Measurements from ENCODE around the gene EEF1A2.

The EEF1A2 gene

DNA sequence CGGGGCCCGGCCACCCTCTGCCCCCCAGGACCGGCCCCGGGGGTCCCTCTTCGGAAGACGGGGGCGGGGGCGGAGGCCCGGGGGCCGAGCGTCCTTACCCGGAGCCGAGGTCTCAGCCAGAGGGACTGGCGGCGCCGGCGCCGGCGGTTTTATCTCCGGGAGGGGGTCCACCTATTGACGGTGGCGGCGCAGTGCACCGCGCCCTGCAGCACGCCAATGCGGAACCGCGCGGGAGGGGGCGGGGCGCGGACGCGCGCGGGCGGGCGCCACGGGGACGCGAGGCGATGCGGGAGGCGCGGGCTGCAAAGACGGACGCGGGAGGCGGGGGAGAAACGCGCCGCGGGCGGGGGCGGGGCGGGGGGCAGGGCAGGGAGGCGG is at the start of gene EEF1A2:
Gene EEF1A2, minus strand, starts transcription at position 124 of the 378 bp plus-strand sequence. CDS start 1,320 bp downstream, outside the sequence.
- DNase-seq (ENCODE audit: low spot score) = peak; percentile 45

DNA sequence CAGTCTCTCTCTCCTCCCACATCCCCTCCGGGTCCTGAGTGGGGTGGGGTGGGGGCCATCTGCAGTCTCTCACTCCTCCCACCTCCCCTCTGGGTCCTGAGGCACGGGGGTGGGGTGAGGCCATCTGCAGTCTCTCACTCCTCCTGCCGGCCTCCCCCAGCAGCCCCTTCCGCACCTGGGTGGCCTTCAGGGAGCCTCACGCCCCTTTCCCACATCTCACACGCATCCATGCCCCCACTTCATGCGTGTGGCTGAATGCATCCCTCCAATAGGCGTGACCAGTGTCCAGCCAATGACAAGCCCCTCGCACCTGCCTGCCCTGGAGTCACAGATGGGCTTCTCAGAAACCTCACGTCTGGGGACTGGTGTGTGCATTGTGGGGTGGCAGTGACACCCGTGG is 49.7 kb upstream of the EEF1A2 start:
- DNase-seq (ENCODE audit: low spot score) = no peak

- DNase-seq (ENCODE audit: low spot score) = no peak
Measured at GRCh38 chr20:63547725-63548480, 49.0 kb upstream of the EEF1A2 start, which contains the start of gene SRMS. SRMS (minus strand) TSS chr20:63547749; CDS start chr20:63547463, 286 bp downstream.

DNA sequence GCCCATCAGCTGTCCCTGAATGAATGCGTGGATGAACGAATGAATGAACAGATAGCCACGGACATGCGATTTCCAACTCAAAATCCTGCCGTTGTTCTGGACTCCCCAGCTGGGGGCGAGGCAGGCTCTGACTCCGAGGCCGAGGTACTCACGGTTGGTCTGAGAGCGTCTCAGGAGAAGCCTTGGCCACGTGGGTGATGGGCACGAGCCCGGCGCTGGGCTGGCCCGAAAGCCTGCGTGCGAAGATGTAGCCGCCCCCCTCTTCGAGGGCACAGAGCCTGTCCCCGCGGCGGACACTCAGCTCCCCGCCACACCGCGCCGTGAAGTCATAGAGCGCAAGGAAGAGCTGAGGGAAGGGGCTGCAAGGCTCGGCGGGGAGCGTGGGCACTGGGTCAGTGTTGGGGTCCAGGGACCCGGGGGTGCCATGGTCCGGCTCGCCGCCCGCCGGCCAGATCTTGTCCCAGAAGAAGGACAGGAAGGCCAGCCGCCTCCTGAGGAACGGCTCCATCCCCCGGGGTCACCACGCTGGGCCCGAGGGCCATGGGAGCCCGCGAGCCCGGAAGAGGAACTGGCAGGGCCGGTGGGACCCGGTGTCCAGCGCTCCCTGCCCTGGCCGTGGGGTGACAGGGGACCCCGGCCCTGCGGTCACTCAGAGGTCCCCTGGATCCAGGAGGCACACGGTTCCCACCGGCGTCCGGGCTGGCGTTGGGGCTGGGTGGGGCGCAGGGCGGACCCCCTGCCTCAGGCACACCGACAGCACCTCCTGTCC is 48.3 kb upstream of the EEF1A2 start:
- no peak for DNase-seq (ENCODE audit: low spot score)

DNA sequence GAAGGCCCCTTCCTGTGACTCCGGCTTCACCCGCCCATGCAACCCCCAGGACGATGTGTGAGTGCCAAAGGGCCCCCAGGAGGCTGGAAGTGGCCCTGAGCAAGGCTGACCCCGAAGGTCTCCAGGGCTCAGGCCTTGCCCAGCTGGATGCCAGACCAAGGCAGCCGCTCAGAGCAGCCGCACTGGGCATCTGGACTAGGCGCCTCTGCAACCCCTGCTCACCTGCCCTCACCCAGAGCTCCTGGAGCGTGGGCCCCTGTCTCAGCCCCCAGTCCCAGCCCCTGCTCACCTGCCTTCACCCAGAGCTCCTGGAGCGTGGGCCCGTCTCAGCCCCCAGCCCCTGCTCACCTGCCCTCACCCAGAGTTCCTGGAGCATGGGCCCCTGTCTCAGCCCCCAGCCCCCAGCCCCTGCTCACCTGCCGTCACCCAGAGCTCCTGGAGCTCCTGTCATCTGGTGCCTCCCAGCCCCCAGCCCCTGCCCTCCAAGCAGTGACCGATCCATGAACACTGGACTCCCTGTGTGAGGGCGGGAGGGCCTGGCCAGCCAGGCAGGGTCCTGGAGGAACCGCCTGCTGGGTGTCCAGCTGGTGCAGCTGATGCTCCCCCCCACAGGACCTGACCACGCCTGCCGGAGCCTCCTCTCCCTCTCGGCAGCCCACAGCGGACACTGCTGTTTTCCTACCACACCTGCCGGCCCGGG is 47.5 kb upstream of the EEF1A2 start:
- DNase-seq (ENCODE audit: low spot score) = no peak

- no peak for DNase-seq (ENCODE audit: low spot score)
Measured at GRCh38 chr20:63545814-63546213, 46.9 kb upstream of the EEF1A2 start.

DNA sequence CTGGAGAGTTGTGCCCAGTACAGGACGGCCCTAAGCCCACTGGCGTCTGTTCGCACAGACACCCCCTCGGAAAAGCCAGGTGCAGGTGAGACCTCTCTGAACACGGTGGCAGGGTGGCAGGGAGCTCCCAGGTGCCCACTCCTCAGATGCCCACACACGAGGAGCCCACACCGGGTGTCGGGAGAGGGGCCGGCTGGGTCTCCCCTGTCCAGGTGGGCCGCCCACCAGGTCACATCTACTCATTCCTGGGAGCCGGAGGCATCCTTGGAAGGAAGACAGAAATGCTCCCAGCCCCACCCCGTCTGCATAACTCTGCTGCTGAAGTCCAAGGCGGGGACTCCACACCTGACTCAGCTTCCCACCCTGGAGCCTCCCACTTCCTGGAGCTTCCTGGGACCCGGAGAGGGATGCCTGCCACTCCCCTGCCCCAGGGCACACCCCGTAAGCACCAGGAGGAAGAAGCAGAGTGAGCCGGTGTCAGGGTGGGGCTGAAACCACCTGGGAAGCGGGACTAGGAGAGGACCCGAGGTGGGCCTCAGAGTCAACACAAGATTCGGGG is 46.2 kb upstream of the EEF1A2 start:
- DNase-seq (ENCODE audit: low spot score) = no peak

DNA sequence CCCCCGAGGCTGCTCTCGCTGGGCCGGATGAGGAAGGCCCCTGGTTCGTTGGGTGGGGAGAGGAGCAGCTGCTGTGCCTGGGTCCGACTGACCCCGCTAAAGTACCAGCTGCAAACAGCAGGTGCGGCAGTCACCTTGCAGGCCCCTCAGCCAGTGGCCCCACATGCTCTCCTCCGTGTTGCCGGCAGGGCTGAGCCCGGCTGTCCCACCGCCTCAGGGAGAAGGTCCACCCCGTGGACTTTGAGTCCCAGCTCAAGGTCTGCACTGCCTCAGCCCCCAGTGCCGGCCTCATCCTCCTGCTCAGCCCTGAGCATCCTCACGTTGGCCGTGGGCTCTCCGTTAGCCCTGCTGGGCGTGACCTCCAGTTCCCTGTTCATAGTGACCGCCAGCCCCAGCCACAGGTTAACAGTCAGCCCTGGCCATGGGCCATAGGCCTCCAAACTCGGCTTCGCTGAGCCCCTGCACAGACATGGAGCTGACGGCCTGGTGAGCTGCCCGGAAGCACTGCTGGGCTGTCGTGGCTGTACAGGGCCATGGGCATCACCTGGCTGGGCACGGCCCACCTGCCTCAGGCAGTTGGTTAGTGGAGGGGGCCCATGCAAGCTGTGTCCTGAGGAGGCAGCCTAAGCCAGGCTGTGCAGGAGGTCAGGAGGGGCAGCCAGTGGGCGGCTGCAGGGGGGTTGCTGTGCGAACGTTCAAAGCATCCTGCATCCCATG is 45.5 kb upstream of the EEF1A2 start:
- no peak for DNase-seq (ENCODE audit: low spot score)

DNA sequence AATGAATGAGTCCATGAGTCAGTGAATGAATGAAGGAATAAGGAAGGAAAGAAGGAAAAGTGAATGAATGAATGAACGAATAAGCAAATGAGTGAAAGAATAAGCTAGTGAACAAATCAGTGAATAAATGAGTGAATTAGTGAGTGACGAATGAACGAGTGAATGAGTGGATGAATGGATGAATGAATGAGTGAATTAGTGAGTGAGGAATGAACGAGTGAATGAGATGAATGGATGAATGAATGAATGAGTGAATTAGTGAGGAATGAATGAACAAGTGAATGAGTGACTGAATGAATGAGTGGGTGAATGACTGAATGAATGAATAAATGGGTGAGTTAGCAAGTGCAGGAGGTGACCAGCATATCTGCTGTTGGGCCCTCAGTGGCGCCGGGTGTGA is 44.9 kb upstream of the EEF1A2 start:
- no peak for DNase-seq (ENCODE audit: low spot score)

GRCh38 chr20:63543131-63543530 is 44.2 kb upstream of the EEF1A2 start:
- no peak for DNase-seq (ENCODE audit: low spot score)

DNA sequence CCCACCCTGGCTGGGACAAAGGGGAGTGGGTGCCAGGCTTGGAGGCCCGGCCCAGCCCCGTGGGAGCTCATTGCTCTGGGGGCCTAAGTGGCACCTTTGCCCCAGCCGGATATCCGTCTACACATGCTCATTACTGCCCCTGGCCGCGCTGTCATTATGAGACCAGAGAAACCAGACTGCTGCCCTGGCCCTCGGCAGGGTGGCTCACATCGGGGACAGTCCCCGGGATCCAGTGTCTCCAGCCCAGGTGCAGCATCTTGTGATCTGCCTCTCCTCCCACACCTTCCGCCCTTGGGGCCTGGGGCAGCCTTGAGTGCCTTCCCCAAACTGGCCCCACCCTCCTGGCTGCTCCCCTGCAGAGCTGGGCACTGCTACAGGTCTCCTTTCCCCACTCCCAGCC is 43.8 kb upstream of the EEF1A2 start:
- no peak for DNase-seq (ENCODE audit: low spot score)

GRCh38 chr20:63542031-63542559 is 43.2 kb upstream of the EEF1A2 start:
- DNase-seq (ENCODE audit: low spot score) = no peak

- DNase-seq (ENCODE audit: low spot score) = no peak
Measured at GRCh38 chr20:63541371-63541770, 42.5 kb upstream of the EEF1A2 start.

DNA sequence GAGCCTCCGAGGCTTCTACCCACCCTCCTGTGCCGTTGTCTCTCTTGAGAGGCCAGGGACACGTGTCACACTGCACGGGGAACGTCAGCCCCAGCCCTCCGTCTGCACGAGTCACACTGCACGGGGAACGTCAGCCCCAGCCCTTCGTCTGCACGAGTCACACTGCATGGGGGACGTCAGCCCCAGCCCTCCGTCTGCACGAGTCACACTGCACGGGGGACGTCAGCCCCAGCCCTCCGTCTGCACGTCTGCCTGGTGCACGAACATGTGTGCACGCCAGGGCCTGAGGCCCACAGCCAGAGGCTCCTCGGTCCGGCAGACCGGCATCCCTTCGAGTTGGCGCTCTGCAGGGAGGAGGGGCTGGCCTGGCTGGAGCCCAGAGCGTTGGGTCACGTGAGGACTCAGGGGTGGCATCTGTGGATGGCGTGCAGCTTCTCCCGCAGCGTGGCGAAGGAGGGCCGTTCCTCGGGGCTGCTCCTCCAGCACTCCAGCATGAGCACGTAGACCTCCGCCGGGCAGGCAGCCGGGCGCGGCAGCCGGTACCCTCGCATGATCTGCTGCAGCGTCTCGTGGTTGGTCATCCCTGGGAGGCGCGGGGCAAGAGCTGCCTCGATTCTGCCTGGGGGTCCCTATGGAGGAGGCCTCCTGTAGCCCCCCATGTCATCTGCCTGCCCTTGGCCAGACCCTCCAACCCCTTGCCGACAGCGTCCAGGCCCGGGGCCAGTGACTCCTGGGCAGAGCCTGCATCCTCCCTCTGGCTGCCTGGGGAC is 41.7 kb upstream of the EEF1A2 start:
- DNase-seq (ENCODE audit: low spot score) = no peak

GRCh38 chr20:63539441-63540370 is 40.8 kb upstream of the EEF1A2 start:
- no peak for DNase-seq (ENCODE audit: low spot score)

DNA sequence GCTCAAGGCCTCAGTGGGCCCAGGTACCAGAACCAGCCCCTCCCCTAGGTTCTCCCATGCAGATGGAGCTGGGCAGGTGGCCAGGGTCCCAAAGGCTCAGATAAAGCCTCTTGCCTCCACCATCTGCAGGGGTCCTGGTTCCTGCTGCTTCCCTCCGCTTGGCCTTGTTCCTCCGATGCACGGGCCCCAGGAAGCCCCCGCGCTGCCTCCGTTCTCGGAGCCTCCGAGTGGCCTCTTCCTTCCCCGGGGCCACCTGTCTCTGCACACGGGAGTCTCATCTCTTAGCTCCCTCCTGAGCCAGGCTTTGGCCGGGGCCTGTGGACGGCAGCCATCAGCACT is 40.2 kb upstream of the EEF1A2 start:
- no peak for DNase-seq (ENCODE audit: low spot score)

GRCh38 chr20:63538204-63539091 is 39.6 kb upstream of the EEF1A2 start:
- DNase-seq (ENCODE audit: low spot score) = no peak

- DNase-seq (ENCODE audit: low spot score) = peak; percentile 45
Measured at GRCh38 chr20:63537525-63538203, 38.8 kb upstream of the EEF1A2 start.

All from putamen (tissue), 1 donor.